BLaER1 (cell line): Measurements from ENCODE around the gene DEAF1.
"Not testable (repeated sequence)": the region's sequence is repeated elsewhere in the genome, so short reads cannot be mapped to it uniquely, and the experiment has no call there.

ENCODE experiments used
- H3K27ac ChIP-seq: shearing (Covaris generic); formaldehyde crosslinking; 2 replicates; pipeline ENCODE4 v1.8.1; 2022
- H3K27me3 ChIP-seq: shearing (Covaris generic); formaldehyde crosslinking; 2 replicates; pipeline ENCODE4 v1.8.1; 2022
- H3K36me3 ChIP-seq: shearing (Covaris generic); formaldehyde crosslinking; 2 replicates; pipeline ENCODE4 v1.8.1; 2022
- H3K4me1 ChIP-seq: shearing (Covaris generic); formaldehyde crosslinking; 2 replicates; pipeline ENCODE4 v1.8.1; 2022
- H3K4me2 ChIP-seq: shearing (Covaris generic); formaldehyde crosslinking; 2 replicates; pipeline ENCODE4 v1.8.1; 2022
- H3K4me3 ChIP-seq: shearing (Covaris generic); formaldehyde crosslinking; 2 replicates; pipeline ENCODE4 v1.8.1; 2022
- H3K9ac ChIP-seq: shearing (Covaris generic); formaldehyde crosslinking; 2 replicates; pipeline ENCODE4 v1.8.1; 2022
- H3K9me3 ChIP-seq: shearing (Covaris generic); formaldehyde crosslinking; 2 replicates; pipeline ENCODE4 v1.8.1; 2022
- H4K20me1 ChIP-seq: shearing (Covaris generic); formaldehyde crosslinking; 2 replicates; pipeline ENCODE4 v1.8.1; 2022
- Cebpa-rat ChIP-seq: shearing (Covaris generic); IDR thresholded peaks from 2 replicates; pipeline ENCODE4 v1.8.1; 2022

The DEAF1 gene

DNA sequence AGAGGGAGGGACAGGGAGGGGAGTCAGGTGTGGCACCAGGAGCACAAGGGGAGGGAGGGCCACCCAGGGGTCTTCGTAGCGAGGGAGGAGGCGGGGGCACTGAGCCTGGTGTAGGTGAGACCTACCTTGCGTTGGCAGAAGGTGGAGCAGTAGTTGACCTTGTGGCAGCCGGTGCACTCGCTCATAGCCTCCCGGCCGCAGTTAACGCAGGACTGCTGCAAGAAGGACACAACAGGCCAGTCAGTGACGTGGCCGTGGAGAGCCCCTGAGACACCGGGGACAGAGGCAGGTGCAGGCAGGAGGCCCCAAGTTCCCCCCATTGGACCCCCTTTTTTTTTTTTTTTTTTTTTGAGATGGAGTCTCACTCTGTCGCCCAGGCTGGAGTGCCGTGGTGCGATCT, 41.2 kb downstream of the DEAF1 start:
- H3K4me3 ChIP-seq: no peak overlapping the region
- H3K36me3 ChIP-seq: peaks cover 96% of the 10 kb centered on the region
- no peaks in the 10 kb centered on the region for H3K27me3 ChIP-seq
- H3K4me2 ChIP-seq: no peak overlapping the region
- no peak overlapping the region for H3K27ac ChIP-seq
- peaks cover 47% of the 10 kb centered on the region for H4K20me1 ChIP-seq
- no peaks in the 10 kb centered on the region for H3K9me3 ChIP-seq
- no peak overlapping the region for H3K9ac ChIP-seq
- H3K4me1 ChIP-seq: no peaks in the 10 kb centered on the region
- no peak for TF ChIP-seq Cebpa-rat

DNA sequence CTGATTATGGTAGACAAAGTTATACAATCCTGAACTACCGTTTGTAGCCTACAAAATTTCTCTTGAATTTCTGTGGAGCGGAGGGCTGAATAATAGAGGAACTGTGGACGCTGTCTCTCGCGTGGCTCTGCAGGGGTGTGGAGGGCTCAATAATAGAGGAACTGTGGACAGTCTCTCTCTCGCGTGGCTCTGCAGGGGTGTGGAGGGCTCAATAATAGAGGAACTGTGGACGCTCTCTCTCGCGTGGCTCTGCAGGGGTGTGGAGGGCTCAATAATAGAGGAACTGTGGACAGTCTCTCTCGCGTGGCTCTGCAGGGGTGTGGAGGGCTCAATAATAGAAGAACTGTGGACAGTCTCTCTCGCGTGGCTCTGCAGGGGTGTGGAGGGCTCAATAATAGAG, 41.9 kb downstream of the DEAF1 start:
- not testable (repeated sequence) for H3K4me1 ChIP-seq, H3K9ac ChIP-seq, H3K27me3 ChIP-seq, H3K4me3 ChIP-seq, H3K27ac ChIP-seq, H3K4me2 ChIP-seq, H3K9me3 ChIP-seq
- H4K20me1 ChIP-seq: peaks cover 40% of the 10 kb centered on the region
- peaks cover 95% of the 10 kb centered on the region for H3K36me3 ChIP-seq

- H4K20me1 ChIP-seq: peaks cover 37% of the 10 kb centered on the region
- H3K9ac ChIP-seq: no peak overlapping the region
- no peak overlapping the region for H3K27ac ChIP-seq
- no peak overlapping the region for H3K4me3 ChIP-seq
- H3K9me3 ChIP-seq: no peaks in the 10 kb centered on the region
- H3K27me3 ChIP-seq: no peaks in the 10 kb centered on the region
- no peak overlapping the region for H3K4me2 ChIP-seq
- H3K4me1 ChIP-seq: peaks cover 21% of the 10 kb centered on the region
- TF ChIP-seq Cebpa-rat: no peak
- peaks cover 81% of the 10 kb centered on the region for H3K36me3 ChIP-seq
Measured at GRCh38 chr11:650482-650881, 44.5 kb downstream of the DEAF1 start.

DNA sequence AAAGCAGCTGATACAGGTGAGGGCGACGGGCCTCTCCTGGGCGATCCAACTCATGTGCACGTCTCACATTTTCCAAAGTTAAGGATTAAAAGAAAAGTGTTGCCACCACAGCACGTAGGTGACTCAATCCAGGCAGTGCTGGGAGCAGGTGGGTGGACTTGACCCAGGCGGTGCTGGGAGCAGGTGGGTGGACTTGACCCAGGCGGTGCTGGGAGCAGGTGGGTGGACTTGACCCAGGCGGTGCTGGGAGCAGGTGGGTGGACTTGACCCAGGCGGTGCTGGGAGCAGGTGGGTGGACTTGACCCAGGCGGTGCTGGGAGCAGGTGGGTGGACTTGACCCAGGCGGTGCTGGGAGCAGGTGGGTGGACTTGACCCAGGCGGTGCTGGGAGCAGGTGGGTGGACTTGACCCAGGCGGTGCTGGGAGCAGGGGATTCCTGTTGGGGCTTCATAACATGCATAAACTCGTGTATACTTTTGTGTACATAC, 47.3 kb downstream of the DEAF1 start:
- H3K4me3 ChIP-seq, H3K4me2 ChIP-seq, H3K9ac ChIP-seq, H3K9me3 ChIP-seq, H3K27me3 ChIP-seq, H3K27ac ChIP-seq: not testable (repeated sequence)
- peaks cover 33% of the 10 kb centered on the region for H3K4me1 ChIP-seq
- peaks cover 47% of the 10 kb centered on the region for H4K20me1 ChIP-seq
- peaks cover 77% of the 10 kb centered on the region for H3K36me3 ChIP-seq

DNA sequence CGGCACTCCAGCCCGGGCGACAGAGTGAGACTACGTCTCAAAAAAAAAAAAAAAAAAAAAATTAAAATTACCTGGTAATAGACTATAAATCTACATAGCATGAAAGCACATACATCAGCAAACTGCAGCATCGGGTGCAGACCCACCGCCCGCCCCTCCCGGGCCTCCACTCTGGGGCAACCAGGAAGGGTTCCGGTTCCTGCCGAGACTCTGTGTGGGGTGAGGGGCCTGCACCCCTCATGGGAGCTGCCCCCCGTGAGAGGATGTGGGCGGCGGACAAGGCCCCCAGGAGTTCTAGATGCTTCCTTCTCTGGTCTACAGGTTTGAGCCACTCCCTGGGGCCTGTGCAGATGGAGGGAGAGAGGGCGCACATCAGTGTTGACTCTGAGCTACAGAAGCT, 48.8 kb downstream of the DEAF1 start:
- Histone ChIP-seq H3K9me3 (no peaks in the 10 kb centered on the region), H3K9ac (no peak overlapping the region), H3K36me3 (peaks cover 80% of the 10 kb centered on the region), H3K27me3 (peaks cover 11% of the 10 kb centered on the region), H3K4me3 (no peak overlapping the region), H3K4me2 (peak overlapping the region; percentile 82), H3K4me1 (peaks cover 46% of the 10 kb centered on the region), H4K20me1 (peaks cover 62% of the 10 kb centered on the region), H3K27ac (0 out of 2 replicates have a peak overlapping the region, but pooled peaks have one; percentile 22)
- TF ChIP-seq Cebpa-rat: no peak

- no peaks in the 10 kb centered on the region for H3K9me3 ChIP-seq
- no peak for TF ChIP-seq Cebpa-rat
- 0 out of 2 replicates have a peak overlapping the region, but pooled peaks have one; percentile 9 for H3K27ac ChIP-seq
- peak overlapping the region; percentile 82 for H3K4me2 ChIP-seq
- no peak overlapping the region for H3K9ac ChIP-seq
- peaks cover 17% of the 10 kb centered on the region for H3K27me3 ChIP-seq
- no peak overlapping the region for H3K4me3 ChIP-seq
- peaks cover 69% of the 10 kb centered on the region for H4K20me1 ChIP-seq
- peaks cover 77% of the 10 kb centered on the region for H3K36me3 ChIP-seq
- H3K4me1 ChIP-seq: peaks cover 53% of the 10 kb centered on the region
Measured at GRCh38 chr11:645536-645935, 49.5 kb downstream of the DEAF1 start.

DNA sequence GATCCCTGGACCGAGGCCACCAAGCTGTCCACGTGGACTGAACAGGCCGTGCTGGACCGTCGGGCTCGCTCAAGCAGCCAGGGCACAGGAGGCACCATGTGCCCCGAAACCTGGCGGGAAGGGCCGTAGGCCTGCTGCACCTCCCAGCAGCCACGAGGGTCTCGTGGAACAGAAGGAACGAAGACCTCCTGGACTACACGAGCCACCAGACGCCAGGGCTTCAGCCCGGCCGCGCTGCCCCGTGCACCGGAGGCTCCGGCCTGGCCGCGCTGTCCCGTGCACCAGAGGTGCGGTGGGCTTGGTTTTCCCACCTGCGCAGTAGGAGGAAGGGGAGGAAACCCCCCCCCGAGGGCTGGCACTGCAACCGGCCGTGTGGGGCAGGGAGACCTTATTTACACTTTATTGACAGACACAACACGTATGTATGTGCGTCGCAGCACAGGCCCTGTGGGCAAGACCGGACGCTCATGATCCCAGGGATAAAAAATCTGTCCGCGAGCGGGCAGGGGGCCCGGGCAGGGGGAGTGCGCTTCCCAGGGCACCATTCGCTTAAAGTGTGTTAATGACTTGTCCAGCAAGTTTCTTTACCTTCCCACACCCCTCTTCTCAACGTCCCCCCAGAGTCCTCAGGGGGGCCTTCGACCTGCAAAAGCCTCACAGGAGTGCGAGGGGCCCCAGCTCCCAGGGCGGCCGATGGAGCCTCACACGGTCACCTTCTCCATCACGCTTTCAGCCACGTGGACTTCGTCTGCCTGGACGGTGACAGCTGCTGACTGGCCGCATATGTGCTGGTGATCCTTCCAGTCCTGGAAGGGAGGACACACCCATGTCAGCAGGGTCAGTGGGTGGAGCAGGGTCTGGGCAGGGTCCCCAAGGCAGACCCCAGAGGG, 50.9 kb downstream of the DEAF1 start:
- H3K27ac ChIP-seq: no peak overlapping the region

DNA sequence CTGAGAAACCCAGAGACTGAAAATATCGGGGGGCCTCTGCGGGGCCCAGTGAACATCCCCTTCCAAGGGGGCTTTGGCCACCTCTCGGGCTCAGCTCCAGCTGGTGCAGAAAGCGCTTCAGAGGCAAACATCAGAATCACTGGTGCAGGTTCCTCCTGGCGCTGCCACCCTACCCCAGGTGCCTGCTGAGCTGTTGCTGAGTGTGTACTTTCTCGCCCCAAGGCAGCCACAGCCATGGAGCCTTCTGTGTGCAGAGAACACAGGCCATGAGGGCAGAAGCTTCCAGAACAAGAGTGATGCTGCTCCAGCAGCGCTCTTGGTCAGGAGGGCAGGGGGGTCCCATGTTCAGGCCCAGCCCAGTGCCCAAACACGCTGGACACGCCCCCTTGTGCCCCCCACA, 51.7 kb downstream of the DEAF1 start:
- H3K27me3 ChIP-seq: peaks cover 39% of the 10 kb centered on the region
- H3K4me3 ChIP-seq: no peak overlapping the region
- peaks cover 90% of the 10 kb centered on the region for H4K20me1 ChIP-seq
- H3K9me3 ChIP-seq: no peaks in the 10 kb centered on the region
- no peak overlapping the region for H3K27ac ChIP-seq
- H3K36me3 ChIP-seq: peaks cover 64% of the 10 kb centered on the region
- no peak overlapping the region for H3K4me2 ChIP-seq
- no peak for TF ChIP-seq Cebpa-rat
- H3K4me1 ChIP-seq: peaks cover 66% of the 10 kb centered on the region
- no peak overlapping the region for H3K9ac ChIP-seq

More for the DNA sequence above, 50.9 kb downstream of the DEAF1 start:
- H3K4me2 ChIP-seq: no peak overlapping the region
- no peak overlapping the region for H3K4me3 ChIP-seq
- no peak for TF ChIP-seq Cebpa-rat
- no peak overlapping the region for H3K9ac ChIP-seq
- H3K27me3 ChIP-seq: peaks cover 32% of the 10 kb centered on the region
- H3K9me3 ChIP-seq: no peaks in the 10 kb centered on the region
- peaks cover 83% of the 10 kb centered on the region for H4K20me1 ChIP-seq
- peaks cover 62% of the 10 kb centered on the region for H3K4me1 ChIP-seq
- peaks cover 64% of the 10 kb centered on the region for H3K36me3 ChIP-seq

- Histone ChIP-seq H3K27ac (no peak overlapping the region), H3K27me3 (peaks cover 54% of the 10 kb centered on the region), H3K4me3 (no peak overlapping the region), H3K4me2 (no peak overlapping the region), H3K4me1 (peaks cover 59% of the 10 kb centered on the region), H4K20me1 (peaks cover 97% of the 10 kb centered on the region), H3K9me3 (no peaks in the 10 kb centered on the region), H3K36me3 (peaks cover 63% of the 10 kb centered on the region), H3K9ac (no peak overlapping the region)
- TF ChIP-seq Cebpa-rat: no peak
Measured at GRCh38 chr11:641806-642370, 53.1 kb downstream of the DEAF1 start.

DNA sequence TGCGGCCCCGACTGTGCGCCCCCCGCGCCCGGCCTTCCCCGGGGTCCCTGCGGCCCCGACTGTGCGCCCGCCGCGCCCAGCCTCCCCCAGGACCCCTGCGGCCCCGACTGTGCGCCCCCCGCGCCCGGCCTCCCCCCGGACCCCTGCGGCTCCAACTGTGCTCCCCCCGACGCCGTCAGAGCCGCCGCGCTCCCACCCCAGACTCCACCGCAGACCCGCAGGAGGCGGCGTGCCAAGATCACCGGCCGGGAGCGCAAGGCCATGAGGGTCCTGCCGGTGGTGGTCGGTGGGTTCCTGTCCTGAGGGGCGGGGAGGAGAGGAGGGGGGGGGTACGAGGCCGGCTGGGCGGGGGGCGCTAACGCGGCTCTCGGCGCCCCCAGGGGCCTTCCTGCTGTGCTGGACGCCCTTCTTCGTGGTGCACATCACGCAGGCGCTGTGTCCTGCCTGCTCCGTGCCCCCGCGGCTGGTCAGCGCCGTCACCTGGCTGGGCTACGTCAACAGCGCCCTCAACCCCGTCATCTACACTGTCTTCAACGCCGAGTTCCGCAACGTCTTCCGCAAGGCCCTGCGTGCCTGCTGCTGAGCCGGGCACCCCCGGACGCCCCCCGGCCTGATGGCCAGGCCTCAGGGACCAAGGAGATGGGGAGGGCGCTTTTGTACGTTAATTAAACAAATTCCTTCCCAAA, 54.9 kb downstream of the DEAF1 start:
- H3K36me3 ChIP-seq: peaks cover 56% of the 10 kb centered on the region
- peak overlapping the region; percentile 89 for H3K4me2 ChIP-seq
- H3K9ac ChIP-seq: no peak overlapping the region
- H3K27me3 ChIP-seq: peaks cover 62% of the 10 kb centered on the region
- peaks cover 95% of the 10 kb centered on the region for H4K20me1 ChIP-seq
- no peak for TF ChIP-seq Cebpa-rat
- H3K4me1 ChIP-seq: peaks cover 42% of the 10 kb centered on the region
- H3K27ac ChIP-seq: no peak overlapping the region
- H3K9me3 ChIP-seq: no peaks in the 10 kb centered on the region
- peak overlapping the region; percentile 37; the same call in 1 of the 2 replicates for H3K4me3 ChIP-seq
